HepG2 (cell line): ENCODE results near the gene WDR20. TPM values are rescaled to one million over a fixed set of nuclear protein-coding genes. Genes with fewer than 3 reads are reported as not detected.

ENCODE experiments used
- MAF1 ChIP-seq: sonication (generic); formaldehyde crosslinking; IDR thresholded peaks from 2 replicates; pipeline ENCODE4 v1.5.0; 2020; ENCODE audit warnings: missing genetic modification reagents, borderline replicate concordance
- MTF1 ChIP-seq: sonication (generic); formaldehyde crosslinking; IDR thresholded peaks from 2 replicates; pipeline ENCODE4 v1.5.0; 2020; ENCODE audit warnings: missing genetic modification reagents
- ZFAT ChIP-seq: sonication (generic); formaldehyde crosslinking; conservative IDR thresholded peaks from 2 replicates; pipeline ENCODE4 v1.8.1; 2023; ENCODE audit warnings: missing genetic modification reagents, inconsistent platforms
- ZNF101 ChIP-seq: sonication (generic); formaldehyde crosslinking; IDR thresholded peaks from 2 replicates; pipeline ENCODE4 v1.4.0; 2020; ENCODE audit warnings: mild to moderate bottlenecking, low read depth, missing genetic modification reagents, borderline replicate concordance
- ZNF75D ChIP-seq: sonication (generic); formaldehyde crosslinking; IDR thresholded peaks from 2 replicates; pipeline ENCODE4 v1.8.1; 2023; ENCODE audit warnings: missing genetic modification reagents, mild to moderate bottlenecking, borderline replicate concordance
- polyA plus RNA-seq, 8 experiments: library from polyadenylated mRNA; depleted of rRNA in 3 of 8; stranded (reverse) in 7 of 8; unstranded in 1 of 8; fragments of >200 nt; fragmentation: Illumina TruSeq in 4 of 8; extraction: Trizol in 4 of 8; gene quantifications; 2 replicates each; pipeline versions ENCODE4 v1.2.1 to v1.2.3, GENCODE V29; 2011 to 2016; ENCODE audit warnings: low read depth in 4 of 8, missing spikeins in 1 of 8, mixed read lengths in 1 of 8; ENCODE audit not compliant: insufficient read depth in 1 of 8
- total RNA-seq, 5 experiments: library from RNA; depleted of rRNA; stranded (reverse); fragments of >200 nt; fragmentation: Illumina TruSeq; extraction: Trizol; gene quantifications; 2 replicates each; pipeline ENCODE4 v1.2.3, GENCODE V29; 2016; ENCODE audit warnings: low read depth in 1 of 5
- TF ChIP-seq, protein P1 (sequence below): sonication (generic); formaldehyde crosslinking; IDR thresholded peaks from 2 replicates; pipeline ENCODE4 v1.5.0; 2020; ENCODE audit warnings: mild to moderate bottlenecking, missing genetic modification reagents, borderline replicate concordance
- TF ChIP-seq, protein P2 (sequence below): sonication (generic); formaldehyde crosslinking; IDR thresholded peaks from 2 replicates; pipeline ENCODE4 v1.5.0; 2020; ENCODE audit warnings: mild to moderate bottlenecking, missing genetic modification reagents, borderline replicate concordance
- TF ChIP-seq, protein P3 (sequence below): fragments of 450-650 bp; IDR thresholded peaks from 2 replicates; pipeline ENCODE4 v1.6.1; 2017; ENCODE audit warnings: mild to moderate bottlenecking
- TF ChIP-seq, protein P4 (sequence below): IDR thresholded peaks from 2 replicates; pipeline ENCODE4 v1.6.1; 2016; ENCODE audit warnings: low read depth
- TF ChIP-seq, protein P5 (sequence below): sonication (generic); formaldehyde crosslinking; IDR thresholded peaks from 2 replicates; pipeline ENCODE4 v1.9.0; 2021; ENCODE audit warnings: missing genetic modification reagents, borderline replicate concordance

The WDR20 gene
- total and polyA plus RNA-seq, 2 of the 13 experiments (the other 11 are each of a cell fraction or from before 2014, with no cell fraction given): 10.4 to 23.2 TPM

DNA sequence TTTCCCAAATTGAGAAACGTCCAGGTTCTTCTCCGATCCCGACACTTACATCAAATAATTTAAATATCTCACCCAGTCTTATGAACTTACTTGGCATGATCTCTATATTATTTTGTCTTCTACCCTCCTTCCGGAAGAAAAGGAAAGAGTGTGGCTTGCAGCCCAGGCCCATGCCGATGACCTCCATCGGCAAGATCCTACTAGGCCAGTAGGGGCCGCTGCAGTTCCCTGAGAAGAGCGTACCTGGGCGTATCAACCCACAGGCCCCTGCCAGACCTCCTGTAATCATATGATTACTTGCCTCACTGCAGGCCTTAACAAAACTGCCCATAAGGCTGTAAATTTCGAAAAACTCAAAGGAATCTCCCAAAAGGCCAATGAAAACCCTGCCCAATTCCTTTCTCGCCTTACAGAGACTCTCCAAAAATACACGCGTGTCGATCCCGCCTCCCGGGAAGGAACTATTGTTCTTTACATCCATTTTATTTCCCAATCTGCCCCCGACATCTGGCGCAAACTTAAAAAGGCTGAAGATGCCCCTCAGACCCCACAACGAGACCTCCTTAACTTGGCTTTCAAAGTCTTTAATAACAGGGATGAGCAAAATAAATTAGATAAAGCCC is 95.7 kb downstream of the WDR20 start (continued):
- TF ChIP-seq, protein P1, sequence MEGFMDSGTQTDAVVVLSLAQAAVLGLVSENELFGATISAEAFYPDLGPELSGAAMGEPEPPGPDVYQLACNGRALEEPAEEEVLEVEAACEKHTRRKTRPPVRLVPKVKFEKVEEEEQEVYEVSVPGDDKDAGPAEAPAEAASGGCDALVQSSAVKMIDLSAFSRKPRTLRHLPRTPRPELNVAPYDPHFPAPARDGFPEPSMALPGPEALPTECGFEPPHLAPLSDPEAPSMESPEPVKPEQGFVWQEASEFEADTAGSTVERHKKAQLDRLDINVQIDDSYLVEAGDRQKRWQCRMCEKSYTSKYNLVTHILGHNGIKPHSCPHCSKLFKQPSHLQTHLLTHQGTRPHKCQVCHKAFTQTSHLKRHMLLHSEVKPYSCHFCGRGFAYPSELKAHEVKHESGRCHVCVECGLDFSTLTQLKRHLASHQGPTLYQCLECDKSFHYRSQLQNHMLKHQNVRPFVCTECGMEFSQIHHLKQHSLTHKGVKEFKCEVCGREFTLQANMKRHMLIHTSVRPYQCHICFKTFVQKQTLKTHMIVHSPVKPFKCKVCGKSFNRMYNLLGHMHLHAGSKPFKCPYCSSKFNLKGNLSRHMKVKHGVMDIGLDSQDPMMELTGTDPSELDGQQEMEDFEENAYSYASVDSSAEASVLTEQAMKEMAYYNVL (CRISPR knock-in tag): 0 out of 2 replicates have a peak, but pooled peaks have one; percentile 32
- no peak for TF ChIP-seq ZFAT (CRISPR knock-in tag)
- no peak for TF ChIP-seq MTF1 (CRISPR knock-in tag)
- no peak for TF ChIP-seq ZNF101 (CRISPR knock-in tag)
- TF ChIP-seq, protein P2, sequence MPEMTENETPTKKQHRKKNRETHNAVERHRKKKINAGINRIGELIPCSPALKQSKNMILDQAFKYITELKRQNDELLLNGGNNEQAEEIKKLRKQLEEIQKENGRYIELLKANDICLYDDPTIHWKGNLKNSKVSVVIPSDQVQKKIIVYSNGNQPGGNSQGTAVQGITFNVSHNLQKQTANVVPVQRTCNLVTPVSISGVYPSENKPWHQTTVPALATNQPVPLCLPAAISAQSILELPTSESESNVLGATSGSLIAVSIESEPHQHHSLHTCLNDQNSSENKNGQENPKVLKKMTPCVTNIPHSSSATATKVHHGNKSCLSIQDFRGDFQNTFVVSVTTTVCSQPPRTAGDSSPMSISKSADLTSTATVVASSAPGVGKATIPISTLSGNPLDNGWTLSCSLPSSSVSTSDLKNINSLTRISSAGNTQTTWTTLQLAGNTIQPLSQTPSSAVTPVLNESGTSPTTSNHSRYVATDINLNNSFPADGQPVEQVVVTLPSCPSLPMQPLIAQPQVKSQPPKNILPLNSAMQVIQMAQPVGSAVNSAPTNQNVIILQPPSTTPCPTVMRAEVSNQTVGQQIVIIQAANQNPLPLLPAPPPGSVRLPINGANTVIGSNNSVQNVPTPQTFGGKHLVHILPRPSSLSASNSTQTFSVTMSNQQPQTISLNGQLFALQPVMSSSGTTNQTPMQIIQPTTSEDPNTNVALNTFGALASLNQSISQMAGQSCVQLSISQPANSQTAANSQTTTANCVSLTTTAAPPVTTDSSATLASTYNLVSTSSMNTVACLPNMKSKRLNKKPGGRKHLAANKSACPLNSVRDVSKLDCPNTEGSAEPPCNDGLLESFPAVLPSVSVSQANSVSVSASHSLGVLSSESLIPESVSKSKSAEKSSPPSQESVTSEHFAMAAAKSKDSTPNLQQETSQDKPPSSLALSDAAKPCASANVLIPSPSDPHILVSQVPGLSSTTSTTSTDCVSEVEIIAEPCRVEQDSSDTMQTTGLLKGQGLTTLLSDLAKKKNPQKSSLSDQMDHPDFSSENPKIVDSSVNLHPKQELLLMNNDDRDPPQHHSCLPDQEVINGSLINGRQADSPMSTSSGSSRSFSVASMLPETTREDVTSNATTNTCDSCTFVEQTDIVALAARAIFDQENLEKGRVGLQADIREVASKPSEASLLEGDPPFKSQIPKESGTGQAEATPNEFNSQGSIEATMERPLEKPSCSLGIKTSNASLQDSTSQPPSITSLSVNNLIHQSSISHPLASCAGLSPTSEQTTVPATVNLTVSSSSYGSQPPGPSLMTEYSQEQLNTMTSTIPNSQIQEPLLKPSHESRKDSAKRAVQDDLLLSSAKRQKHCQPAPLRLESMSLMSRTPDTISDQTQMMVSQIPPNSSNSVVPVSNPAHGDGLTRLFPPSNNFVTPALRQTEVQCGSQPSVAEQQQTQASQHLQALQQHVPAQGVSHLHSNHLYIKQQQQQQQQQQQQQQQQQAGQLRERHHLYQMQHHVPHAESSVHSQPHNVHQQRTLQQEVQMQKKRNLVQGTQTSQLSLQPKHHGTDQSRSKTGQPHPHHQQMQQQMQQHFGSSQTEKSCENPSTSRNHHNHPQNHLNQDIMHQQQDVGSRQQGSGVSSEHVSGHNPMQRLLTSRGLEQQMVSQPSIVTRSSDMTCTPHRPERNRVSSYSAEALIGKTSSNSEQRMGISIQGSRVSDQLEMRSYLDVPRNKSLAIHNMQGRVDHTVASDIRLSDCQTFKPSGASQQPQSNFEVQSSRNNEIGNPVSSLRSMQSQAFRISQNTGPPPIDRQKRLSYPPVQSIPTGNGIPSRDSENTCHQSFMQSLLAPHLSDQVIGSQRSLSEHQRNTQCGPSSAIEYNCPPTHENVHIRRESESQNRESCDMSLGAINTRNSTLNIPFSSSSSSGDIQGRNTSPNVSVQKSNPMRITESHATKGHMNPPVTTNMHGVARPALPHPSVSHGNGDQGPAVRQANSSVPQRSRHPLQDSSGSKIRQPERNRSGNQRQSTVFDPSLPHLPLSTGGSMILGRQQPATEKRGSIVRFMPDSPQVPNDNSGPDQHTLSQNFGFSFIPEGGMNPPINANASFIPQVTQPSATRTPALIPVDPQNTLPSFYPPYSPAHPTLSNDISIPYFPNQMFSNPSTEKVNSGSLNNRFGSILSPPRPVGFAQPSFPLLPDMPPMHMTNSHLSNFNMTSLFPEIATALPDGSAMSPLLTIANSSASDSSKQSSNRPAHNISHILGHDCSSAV: no peak
- TF ChIP-seq, protein P3, sequence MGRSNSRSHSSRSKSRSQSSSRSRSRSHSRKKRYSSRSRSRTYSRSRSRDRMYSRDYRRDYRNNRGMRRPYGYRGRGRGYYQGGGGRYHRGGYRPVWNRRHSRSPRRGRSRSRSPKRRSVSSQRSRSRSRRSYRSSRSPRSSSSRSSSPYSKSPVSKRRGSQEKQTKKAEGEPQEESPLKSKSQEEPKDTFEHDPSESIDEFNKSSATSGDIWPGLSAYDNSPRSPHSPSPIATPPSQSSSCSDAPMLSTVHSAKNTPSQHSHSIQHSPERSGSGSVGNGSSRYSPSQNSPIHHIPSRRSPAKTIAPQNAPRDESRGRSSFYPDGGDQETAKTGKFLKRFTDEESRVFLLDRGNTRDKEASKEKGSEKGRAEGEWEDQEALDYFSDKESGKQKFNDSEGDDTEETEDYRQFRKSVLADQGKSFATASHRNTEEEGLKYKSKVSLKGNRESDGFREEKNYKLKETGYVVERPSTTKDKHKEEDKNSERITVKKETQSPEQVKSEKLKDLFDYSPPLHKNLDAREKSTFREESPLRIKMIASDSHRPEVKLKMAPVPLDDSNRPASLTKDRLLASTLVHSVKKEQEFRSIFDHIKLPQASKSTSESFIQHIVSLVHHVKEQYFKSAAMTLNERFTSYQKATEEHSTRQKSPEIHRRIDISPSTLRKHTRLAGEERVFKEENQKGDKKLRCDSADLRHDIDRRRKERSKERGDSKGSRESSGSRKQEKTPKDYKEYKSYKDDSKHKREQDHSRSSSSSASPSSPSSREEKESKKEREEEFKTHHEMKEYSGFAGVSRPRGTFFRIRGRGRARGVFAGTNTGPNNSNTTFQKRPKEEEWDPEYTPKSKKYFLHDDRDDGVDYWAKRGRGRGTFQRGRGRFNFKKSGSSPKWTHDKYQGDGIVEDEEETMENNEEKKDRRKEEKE: no peak
- no peak for TF ChIP-seq ZNF75D
- TF ChIP-seq, protein P4, sequence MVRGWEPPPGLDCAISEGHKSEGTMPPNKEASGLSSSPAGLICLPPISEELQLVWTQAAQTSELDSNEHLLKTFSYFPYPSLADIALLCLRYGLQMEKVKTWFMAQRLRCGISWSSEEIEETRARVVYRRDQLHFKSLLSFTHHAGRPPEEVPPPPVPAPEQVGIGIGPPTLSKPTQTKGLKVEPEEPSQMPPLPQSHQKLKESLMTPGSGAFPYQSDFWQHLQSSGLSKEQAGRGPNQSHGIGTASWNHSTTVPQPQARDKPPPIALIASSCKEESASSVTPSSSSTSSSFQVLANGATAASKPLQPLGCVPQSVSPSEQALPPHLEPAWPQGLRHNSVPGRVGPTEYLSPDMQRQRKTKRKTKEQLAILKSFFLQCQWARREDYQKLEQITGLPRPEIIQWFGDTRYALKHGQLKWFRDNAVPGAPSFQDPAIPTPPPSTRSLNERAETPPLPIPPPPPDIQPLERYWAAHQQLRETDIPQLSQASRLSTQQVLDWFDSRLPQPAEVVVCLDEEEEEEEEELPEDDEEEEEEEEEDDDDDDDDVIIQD (CRISPR knock-in tag): peak; percentile 48; the same call in 1 of the 2 replicates
- TF ChIP-seq MAF1: no peak
- TF ChIP-seq, protein P5, sequence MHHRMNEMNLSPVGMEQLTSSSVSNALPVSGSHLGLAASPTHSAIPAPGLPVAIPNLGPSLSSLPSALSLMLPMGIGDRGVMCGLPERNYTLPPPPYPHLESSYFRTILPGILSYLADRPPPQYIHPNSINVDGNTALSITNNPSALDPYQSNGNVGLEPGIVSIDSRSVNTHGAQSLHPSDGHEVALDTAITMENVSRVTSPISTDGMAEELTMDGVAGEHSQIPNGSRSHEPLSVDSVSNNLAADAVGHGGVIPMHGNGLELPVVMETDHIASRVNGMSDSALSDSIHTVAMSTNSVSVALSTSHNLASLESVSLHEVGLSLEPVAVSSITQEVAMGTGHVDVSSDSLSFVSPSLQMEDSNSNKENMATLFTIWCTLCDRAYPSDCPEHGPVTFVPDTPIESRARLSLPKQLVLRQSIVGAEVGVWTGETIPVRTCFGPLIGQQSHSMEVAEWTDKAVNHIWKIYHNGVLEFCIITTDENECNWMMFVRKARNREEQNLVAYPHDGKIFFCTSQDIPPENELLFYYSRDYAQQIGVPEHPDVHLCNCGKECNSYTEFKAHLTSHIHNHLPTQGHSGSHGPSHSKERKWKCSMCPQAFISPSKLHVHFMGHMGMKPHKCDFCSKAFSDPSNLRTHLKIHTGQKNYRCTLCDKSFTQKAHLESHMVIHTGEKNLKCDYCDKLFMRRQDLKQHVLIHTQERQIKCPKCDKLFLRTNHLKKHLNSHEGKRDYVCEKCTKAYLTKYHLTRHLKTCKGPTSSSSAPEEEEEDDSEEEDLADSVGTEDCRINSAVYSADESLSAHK: no peak
